Thyroid gland (tissue), 4 donors: ENCODE results near the gene C16orf74. TPM values are rescaled to one million over a fixed set of nuclear protein-coding genes. Genes with fewer than 3 reads are reported as not detected.

Experiments used
- DNase-seq, 2 donors: peaks; one replicate each; pipeline ENCODE4 v3.0.0-alpha.2; 2019
- H3K27ac ChIP-seq, 3 donors: fragments of 200-600 bp; sonication (generic); 1 replicate in 2 of 3; 2 replicates in 1 of 3; pipeline ENCODE4 v1.5.1; 2016 to 2019; ENCODE audit warnings: mild to moderate bottlenecking in 1 of 3, moderate library complexity in 1 of 3
- H3K27me3 ChIP-seq: fragments of 200-600 bp; sonication (generic); one replicate; pipeline ENCODE4 v1.5.1; 2019
- H3K36me3 ChIP-seq, 2 donors: fragments of 200-600 bp; sonication (generic); one replicate each; pipeline ENCODE4 v1.5.1; 2016 to 2019
- H3K4me1 ChIP-seq, 2 donors: fragments of 200-600 bp; sonication (generic); one replicate each; pipeline ENCODE4 v1.5.1; 2017 to 2019
- H3K4me3 ChIP-seq, 3 donors: fragments of 200-600 bp; sonication (generic); replicated peaks in 1 of 3; 1 replicate in 2 of 3; 2 replicates in 1 of 3; pipeline ENCODE4 v1.5.1; 2016; ENCODE audit warnings: mild to moderate bottlenecking in 1 of 3
- H3K9me3 ChIP-seq: fragments of 200-600 bp; sonication (generic); one replicate; pipeline ENCODE4 v1.5.1; 2017
- POLR2A ChIP-seq, 2 donors: fragments of 450-650 bp; IDR thresholded peaks; one replicate each; pipeline ENCODE4 v1.6.1; 2017; ENCODE audit warnings: antibody characterized with exemption in 2 of 2, mild to moderate bottlenecking in 2 of 2, moderate library complexity in 1 of 2
- WGBS, 2 donors: methylation state at CpG; one replicate each; pipeline ENCODE4 v1.1.5; 2017; 5-methylcytosine and 5-hydroxymethylcytosine counted together
- intact Hi-C: fragments of 100-400 bp; cut with DNase I; formaldehyde crosslinking; loops from one replicate; pipeline ENCODE4 v1.15.1; 2023
- total RNA-seq, 4 donors: library from RNA; depleted of rRNA; stranded (reverse); fragments of >200 nt; gene quantifications; one replicate each; pipeline ENCODE4 v1.2.3, GENCODE V29; 2016
- TF ChIP-seq, protein P1 (sequence below), 6 experiments: fragments of 200-600 bp in 3 of 6; fragments of 450-650 bp in 3 of 6; sonication (generic) in 3 of 6; IDR thresholded peaks; one replicate each; pipeline ENCODE4 v1.5.1; 2016 to 2019; ENCODE audit warnings: antibody characterized with exemption in 6 of 6, mild to moderate bottlenecking in 2 of 6, inconsistent platforms in 1 of 6, moderate library complexity in 1 of 6

The C16orf74 gene
- total RNA-seq, 4 donors from 2014 or later: 5.1 to 8.4 (median 6.3) TPM; not detected in 1

GRCh38 chr16:85752511-85753420 is 1.9 kb upstream of the C16orf74 start:
- no peak overlapping the region for H3K4me3 ChIP-seq
- TF ChIP-seq, protein P1, sequence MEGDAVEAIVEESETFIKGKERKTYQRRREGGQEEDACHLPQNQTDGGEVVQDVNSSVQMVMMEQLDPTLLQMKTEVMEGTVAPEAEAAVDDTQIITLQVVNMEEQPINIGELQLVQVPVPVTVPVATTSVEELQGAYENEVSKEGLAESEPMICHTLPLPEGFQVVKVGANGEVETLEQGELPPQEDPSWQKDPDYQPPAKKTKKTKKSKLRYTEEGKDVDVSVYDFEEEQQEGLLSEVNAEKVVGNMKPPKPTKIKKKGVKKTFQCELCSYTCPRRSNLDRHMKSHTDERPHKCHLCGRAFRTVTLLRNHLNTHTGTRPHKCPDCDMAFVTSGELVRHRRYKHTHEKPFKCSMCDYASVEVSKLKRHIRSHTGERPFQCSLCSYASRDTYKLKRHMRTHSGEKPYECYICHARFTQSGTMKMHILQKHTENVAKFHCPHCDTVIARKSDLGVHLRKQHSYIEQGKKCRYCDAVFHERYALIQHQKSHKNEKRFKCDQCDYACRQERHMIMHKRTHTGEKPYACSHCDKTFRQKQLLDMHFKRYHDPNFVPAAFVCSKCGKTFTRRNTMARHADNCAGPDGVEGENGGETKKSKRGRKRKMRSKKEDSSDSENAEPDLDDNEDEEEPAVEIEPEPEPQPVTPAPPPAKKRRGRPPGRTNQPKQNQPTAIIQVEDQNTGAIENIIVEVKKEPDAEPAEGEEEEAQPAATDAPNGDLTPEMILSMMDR (IDR thresholded peaks at IDR 0.05): no peak
- TF ChIP-seq POLR2A (IDR thresholded peaks at IDR 0.05): no peak
- H3K4me1 ChIP-seq: peaks cover 20 to 29% of the 10 kb centered on the region in 2 donors
- no peaks in the 10 kb centered on the region for H3K36me3 ChIP-seq
- intact Hi-C loops: no loop called here
- 76 to 85% methylated on average over 15 to 20 of the region's 21 CpGs for WGBS, 2 donors
- no peaks in the 10 kb centered on the region for H3K9me3 ChIP-seq
- DNase-seq: peak in 1 of 2 donors; percentile 8
- no peaks in the 10 kb centered on the region for H3K27me3 ChIP-seq
- no peak overlapping the region for H3K27ac ChIP-seq

- no peaks in the 10 kb centered on the region for H3K27me3 ChIP-seq
- no peaks in the 10 kb centered on the region for H3K9me3 ChIP-seq
- intact Hi-C loops: no loop called here
- peaks cover 20 to 29% of the 10 kb centered on the region in 2 donors for H3K4me1 ChIP-seq
- H3K36me3 ChIP-seq: no peaks in the 10 kb centered on the region
- 54 to 72% methylated on average over 7 to 15 of the region's 15 CpGs for WGBS, 2 donors
- DNase-seq: no peak
- TF ChIP-seq, protein P1 (IDR thresholded peaks at IDR 0.05): no peak
- TF ChIP-seq POLR2A (IDR thresholded peaks at IDR 0.05): no peak
- no peak overlapping the region for H3K27ac ChIP-seq
- H3K4me3 ChIP-seq: no peak overlapping the region
These were observed 1.0 kb upstream of the C16orf74 start for GRCh38 chr16:85751698-85752501.

GRCh38 chr16:85750146-85750826 is 610 bp downstream of the C16orf74 start:
- no peak overlapping the region for H3K27ac ChIP-seq
- peak overlapping the region; percentile 53 to 62 (median 57) for H3K4me3 ChIP-seq
- H3K4me1 ChIP-seq: peaks cover 20 to 29% of the 10 kb centered on the region in 2 donors
- H3K27me3 ChIP-seq: no peaks in the 10 kb centered on the region
- no peaks in the 10 kb centered on the region for H3K36me3 ChIP-seq
- peak; percentile 51 to 55 for DNase-seq
- 2 to 3% methylated on average over 18 to 29 of the region's 51 CpGs for WGBS, 2 donors
- no peak for TF ChIP-seq POLR2A (IDR thresholded peaks at IDR 0.05)
- TF ChIP-seq, protein P1 (IDR thresholded peaks at IDR 0.05): no peak
- intact Hi-C loops: no loop called here
- H3K9me3 ChIP-seq: no peaks in the 10 kb centered on the region

GRCh38 chr16:85749771-85750145 is 1.1 kb downstream of the C16orf74 start:
- intact Hi-C loops: no loop called here
- peak overlapping the region in 2 of 3 donors; percentile 53 to 62 for H3K4me3 ChIP-seq
- no peaks in the 10 kb centered on the region for H3K36me3 ChIP-seq
- DNase-seq: no peak
- no peaks in the 10 kb centered on the region for H3K9me3 ChIP-seq
- 33 to 41% methylated on average over 9 to 12 of the region's 14 CpGs for WGBS, 2 donors
- no peak overlapping the region for H3K27ac ChIP-seq
- TF ChIP-seq, protein P1 (IDR thresholded peaks at IDR 0.05): no peak
- no peak for TF ChIP-seq POLR2A (IDR thresholded peaks at IDR 0.05)
- no peaks in the 10 kb centered on the region for H3K27me3 ChIP-seq
- H3K4me1 ChIP-seq: peaks cover 20 to 27% of the 10 kb centered on the region in 2 donors
